ENCODE results near the gene ARHGAP8.
"Not testable (repeated sequence)": the region's sequence is repeated elsewhere in the genome, so short reads cannot be mapped to it uniquely, and the experiment has no call there.

Gene ARHGAP8

GRCh38 chr22:44740307-44740706 is 12.1 kb upstream of the ARHGAP8 start:
- no peak for DNase-seq

GRCh38 chr22:44741929-44742328 is 10.4 kb upstream of the ARHGAP8 start:
- DNase-seq = no peak

GRCh38 chr22:44743247-44743646 is 9.1 kb upstream of the ARHGAP8 start:
- no peak for DNase-seq

- no peak for DNase-seq
Observed at GRCh38 chr22:44743804-44744211, 8.6 kb upstream of the ARHGAP8 start.

DNA sequence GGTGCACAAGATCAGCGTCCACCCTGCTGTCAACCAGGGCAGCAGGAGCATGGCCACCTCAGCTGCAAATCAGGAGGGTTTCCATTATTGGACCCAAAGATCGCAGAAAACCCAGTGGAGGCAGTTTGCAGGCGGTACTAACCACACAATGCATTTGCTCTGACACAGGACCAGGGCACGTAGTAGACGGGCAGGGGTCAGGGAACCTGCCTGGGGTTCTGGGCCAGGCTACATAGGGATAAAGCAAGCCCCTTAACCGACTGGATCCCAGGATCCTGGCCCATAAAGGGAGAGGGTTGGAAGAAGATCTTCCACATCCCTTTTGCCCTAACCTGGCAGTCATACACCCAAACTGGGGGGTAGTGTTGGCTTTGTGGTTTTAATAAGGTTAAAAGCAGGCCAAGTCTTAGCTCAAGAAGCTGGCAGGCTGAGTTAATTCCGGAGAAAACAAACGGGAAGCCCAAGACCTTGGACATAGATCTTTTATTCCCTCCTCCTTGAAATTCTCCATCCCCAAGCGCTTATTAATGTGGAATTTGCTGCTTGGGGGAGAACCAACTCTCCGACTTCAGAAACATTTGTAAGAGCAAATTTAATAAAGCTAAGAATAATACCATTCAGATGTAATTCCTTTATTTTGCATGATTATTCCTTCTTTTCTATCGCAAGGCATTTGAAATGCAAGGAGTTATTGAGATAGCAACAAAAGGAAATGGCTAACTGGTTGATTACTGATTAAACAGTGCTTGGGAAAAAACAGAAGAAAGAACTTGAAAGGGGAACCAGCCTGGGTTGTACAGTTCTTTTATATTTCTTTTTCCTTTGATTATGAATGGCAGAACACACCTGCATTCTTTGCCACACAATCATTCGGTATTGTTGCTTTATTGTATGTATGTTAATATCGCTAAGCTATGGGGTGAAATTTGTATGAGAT is 6.3 kb upstream of the ARHGAP8 start:
- DNase-seq = no peak

DNA sequence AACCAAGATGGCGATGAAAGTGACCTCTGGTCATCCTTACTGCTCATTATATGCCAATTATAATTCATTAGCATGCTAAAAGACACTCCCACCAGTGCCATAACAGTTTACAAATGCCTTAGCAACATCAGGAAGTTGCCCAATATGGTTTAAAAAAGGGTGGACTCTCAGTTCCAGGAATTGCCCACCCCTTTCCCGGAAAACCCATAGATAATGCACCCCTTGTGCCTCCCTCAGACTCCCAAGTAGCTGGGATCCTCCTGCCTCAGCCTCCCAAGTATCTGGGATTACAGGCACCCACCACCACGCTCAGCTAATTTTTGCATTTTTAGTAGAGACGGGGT is 4.6 kb upstream of the ARHGAP8 start:
- DNase-seq = not testable (repeated sequence)

DNA sequence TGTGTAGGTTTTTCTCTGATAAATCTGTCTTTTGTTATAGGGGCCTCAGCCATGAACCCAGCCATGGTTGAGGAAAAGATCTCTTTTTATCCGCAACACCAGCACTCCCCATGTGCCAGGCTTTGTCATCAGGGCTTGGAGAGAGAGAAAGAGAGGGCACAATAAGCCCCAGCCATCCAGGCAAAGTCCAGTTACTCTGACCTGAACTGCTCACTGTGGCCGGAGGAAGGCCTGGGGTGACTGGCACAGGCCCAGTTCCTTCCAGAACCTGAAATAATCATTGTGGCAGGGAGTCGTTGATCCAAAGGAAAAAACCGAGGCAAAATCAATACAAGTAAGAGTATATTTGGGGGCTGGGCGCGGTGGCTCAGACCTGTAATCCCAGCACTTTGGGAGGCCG is 3.9 kb upstream of the ARHGAP8 start:
- no peak for DNase-seq

- no peak for DNase-seq
Observed at GRCh38 chr22:44750481-44750880, 1.9 kb upstream of the ARHGAP8 start.

DNA sequence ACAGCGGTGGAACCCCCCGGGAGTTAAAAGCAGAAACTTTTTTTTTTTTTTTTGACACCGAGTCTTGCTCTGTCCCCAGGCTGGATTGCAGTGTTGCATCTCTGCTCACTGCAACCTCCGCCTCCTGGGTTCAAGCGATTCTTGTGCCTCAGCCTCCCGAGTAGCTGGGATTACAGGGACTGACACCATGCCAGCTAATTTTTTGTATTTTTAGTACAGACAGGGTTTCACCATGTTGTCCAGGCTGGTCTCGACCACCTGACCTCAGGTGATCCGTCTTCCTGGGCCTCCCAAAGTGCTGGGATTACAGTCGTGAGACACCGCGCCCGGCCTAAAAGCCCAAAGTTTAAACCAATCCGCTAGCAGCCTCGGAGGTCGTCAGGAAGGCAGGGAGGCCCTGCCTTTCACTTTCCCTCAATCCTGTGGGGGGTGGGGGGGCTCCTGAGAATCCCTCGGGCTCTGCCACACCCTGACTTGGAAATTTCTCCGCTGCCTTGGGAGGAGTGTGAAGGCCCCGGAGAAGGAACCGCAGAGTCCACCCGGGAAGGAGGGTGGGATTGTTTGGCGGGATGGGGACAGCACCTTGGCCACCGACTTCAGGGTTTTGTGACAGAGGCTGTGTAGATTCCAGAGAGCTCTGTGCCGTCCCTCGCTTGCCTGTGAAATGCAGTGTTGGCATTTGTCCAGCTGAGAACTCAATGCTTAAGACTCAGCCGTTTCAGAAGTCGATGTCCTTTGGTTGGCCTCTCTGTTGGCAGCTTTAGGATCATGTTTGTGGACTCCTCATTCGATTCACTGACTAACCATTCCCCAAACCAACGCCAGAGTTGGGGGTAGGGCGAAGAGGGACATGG is 1.0 kb downstream of the ARHGAP8 start:
- DNase-seq = no peak

GRCh38 chr22:44754998-44755397 is 2.6 kb downstream of the ARHGAP8 start:
- no peak for DNase-seq

DNA sequence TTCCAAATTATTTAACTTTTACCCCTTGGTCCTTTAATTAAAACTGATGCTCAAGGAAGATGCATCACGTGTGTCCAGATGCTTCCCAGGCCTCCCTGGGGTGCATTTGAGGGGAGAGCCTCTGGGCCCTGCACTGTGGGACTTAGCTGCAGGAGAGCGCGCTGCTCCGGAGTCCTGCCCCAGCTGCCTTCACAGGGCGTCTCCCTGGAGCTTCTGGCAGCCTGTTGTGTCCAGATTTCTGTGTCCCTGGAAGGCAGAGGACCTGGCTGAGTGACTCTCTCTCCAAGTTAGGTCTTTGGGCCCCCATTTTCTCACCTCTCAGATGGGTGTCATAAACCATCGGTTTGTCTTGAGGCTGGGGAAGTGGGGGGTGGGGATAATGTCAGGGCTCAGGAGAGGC is 3.0 kb downstream of the ARHGAP8 start:
- no peak for DNase-seq

GRCh38 chr22:44755956-44756361 is 3.6 kb downstream of the ARHGAP8 start:
- DNase-seq = no peak

DNA sequence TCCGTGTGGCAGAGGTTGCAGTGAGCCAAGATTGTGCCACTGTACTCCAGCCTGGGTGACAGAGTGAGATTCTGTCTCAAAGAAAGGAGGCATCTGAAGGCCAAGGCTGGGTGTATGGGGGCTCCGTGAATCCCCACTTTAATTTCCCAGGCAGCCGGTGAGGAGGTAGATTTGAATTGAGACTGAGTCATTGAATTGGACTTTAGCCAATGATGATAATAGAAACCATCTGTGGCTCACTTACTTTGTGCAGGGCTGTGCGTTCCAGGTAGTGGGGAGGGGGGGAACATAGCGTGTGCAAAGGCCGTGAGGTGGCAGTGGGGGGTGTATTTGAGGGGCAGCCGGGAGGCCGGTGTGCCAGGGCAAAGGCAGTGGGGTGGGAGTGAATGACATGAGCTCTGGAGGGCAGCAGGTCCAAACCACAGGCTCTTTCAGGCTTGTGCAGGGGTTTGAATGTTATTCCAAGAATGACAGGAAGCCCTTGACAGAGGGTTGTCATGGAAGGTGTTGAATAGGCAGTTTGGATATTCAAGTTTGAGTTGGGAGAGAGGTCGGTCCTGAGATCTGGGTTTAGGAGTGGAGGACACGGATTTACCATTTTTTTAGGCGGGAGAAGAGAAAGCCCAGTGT is 6.1 kb downstream of the ARHGAP8 start:
- peak; percentile 9 for DNase-seq

DNA sequence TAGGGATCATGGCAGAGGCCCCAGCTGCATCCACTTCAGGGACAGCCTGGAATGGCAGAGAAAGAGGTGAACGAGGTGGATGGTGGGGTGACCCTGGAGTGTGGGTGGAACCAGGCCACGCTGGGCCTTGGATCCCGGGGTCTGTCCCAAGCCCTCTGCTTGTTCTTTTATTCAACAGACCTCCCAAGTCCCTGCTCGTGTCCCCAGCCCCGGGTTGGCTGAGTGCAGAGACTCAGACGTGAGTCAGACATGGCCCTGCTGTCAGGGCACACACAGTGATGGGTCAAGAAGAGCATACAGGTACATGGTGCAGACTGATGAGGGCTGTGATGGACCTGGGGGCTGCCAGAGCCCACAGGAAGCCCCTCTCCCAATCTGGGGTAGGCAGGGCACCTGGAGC is 6.6 kb downstream of the ARHGAP8 start:
- DNase-seq = no peak

- no peak for DNase-seq
Observed at GRCh38 chr22:44759430-44760310, 7.3 kb downstream of the ARHGAP8 start.

DNA sequence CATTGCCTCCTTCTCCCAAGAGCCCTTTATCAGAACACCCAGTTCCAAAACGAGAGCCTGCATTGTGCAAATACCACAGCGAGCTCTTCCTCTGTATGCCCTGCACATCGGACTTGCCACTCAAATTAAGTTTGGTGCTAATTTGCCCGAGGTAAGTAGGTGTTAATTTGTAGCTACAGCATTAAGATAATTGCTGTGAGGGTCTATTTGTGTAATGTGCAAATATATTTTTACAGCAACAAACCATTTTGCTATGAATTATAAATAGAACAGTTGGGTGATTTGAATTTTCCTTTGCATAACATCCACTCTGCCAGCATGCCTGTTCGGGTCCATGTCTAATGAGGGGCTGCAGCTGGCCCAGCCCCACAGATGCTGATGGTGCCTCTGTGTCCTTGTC is 8.1 kb downstream of the ARHGAP8 start:
- DNase-seq = no peak

GRCh38 chr22:44761025-44761424 is 8.7 kb downstream of the ARHGAP8 start:
- DNase-seq = no peak

DNA sequence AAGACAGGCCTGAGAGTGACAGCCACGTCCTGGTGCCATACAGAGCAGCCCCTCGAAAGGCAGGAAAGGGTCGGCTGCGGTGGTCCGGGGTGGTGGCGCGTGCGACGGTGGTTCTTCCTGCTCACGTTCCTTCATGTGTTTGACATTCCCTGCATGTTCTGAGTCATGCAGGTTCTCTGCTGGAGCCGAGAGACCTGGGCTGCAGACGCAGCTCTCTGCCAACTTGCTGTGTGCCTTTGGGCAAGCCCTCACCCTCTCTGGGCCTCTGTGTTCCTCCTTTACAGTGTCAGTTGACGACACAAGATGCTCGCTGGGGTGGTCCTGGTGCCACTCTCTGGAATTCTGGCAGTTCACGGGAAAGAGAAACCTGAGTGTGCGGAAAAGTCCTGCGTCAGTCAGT is 12.0 kb downstream of the ARHGAP8 start:
- DNase-seq = no peak

DNA sequence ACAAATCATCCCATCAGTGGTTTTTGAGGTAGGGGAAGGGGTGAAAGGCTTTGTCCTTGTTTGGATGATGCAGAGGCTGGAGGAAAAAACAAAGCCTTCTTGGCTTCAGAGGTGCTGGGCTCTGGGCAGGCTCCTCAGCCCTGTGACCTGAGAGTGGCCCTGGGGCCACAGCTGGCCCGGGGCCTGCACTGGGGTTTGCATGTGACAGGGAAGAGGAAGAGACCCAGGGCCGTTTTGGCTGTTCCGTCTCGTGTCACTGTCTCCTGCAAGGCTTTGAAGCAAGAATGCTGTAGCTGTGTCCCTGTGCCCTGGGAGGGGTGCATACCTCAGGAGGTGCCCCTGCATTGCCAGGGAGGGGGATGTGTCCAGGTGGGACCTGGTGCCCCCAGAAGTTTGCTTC is 12.6 kb downstream of the ARHGAP8 start:
- no peak for DNase-seq

GRCh38 chr22:44765571-44766285 is 13.4 kb downstream of the ARHGAP8 start:
- no peak for DNase-seq

DNA sequence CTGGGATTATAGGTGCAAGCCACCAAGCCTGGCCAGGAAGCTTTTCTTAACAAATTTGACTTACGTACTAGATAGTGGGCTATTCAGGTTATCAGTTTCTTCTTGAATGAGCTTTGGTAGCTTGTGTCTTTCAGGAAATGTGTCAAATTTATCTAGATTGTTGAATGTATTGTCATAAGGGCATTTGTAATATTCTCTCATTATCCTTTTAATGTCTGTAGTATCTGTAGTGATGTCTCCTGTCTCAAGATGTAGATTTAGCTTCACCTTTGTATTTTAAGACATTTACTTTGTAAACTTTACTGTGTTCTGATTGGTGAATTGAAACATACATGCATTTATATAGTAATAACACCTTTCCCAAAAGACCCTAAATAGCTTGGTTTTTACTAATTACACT is 20.7 kb downstream of the ARHGAP8 start:
- no peak for DNase-seq

- no peak for DNase-seq
Observed at GRCh38 chr22:44775862-44776261, 23.5 kb downstream of the ARHGAP8 start.

All from NCI-H2081 treated with DMSO at 0.1 percent for 48 hours (cell line).